ENCODE measurements around the gene CHCHD6.

The CHCHD6 gene

GRCh38 chr3:126965526-126966080, 261.6 kb downstream of the CHCHD6 start:
- H3K27me3 ChIP-seq (ENCODE audit: low read length), result no peaks in the 10 kb centered on the region
- H3K9ac ChIP-seq (ENCODE audit: low read length), result no peak overlapping the region
- H2AFZ ChIP-seq (ENCODE audit: low read depth, low read length, severe bottlenecking), result no peak overlapping the region
- H3K9me3 ChIP-seq (ENCODE audit: insufficient read depth, low read length), result no peaks in the 10 kb centered on the region
- no peak overlapping the region for H3K4me3 ChIP-seq (ENCODE audit: insufficient read depth, low read length, poor library complexity, severe bottlenecking)
- H3K36me3 ChIP-seq (ENCODE audit: low read length), result no peaks in the 10 kb centered on the region
- no peaks in the 10 kb centered on the region for H3K9me2 ChIP-seq (replicated peaks; ENCODE audit: insufficient read depth, low read length)
- H3K4me2 ChIP-seq (ENCODE audit: low read depth, low read length, poor library complexity, severe bottlenecking), result no peak overlapping the region
- no peaks in the 10 kb centered on the region for H3F3A ChIP-seq (ENCODE audit: insufficient read depth)
- no peaks in the 10 kb centered on the region for H3K79me2 ChIP-seq (ENCODE audit: insufficient read depth, low read length)
- no peaks in the 10 kb centered on the region for H4K20me1 ChIP-seq (ENCODE audit: low read depth, low read length)
- no peak overlapping the region for H3K27ac ChIP-seq (ENCODE audit: low read depth, low read length)
- TF ChIP-seq EZH2phosphoT487 (conservative IDR thresholded peaks at IDR 0.05; ENCODE audit: low read length) (no peak), CTCF (IDR thresholded peaks at IDR 0.05; ENCODE audit: insufficient read depth, low read length, poor library complexity, severe bottlenecking) (no peak)

GRCh38 chr3:126967386-126967785, 263.3 kb downstream of the CHCHD6 start:
- H3K79me2 ChIP-seq (ENCODE audit: insufficient read depth, low read length), result no peaks in the 10 kb centered on the region
- TF ChIP-seq EZH2phosphoT487 (conservative IDR thresholded peaks at IDR 0.05; ENCODE audit: low read length) (no peak), CTCF (IDR thresholded peaks at IDR 0.05; ENCODE audit: insufficient read depth, low read length, poor library complexity, severe bottlenecking) (no peak)
- H4K20me1 ChIP-seq (ENCODE audit: low read depth, low read length), result no peaks in the 10 kb centered on the region

GRCh38 chr3:126968391-126969390, 264.7 kb downstream of the CHCHD6 start:
- Histone ChIP-seq H3K36me3 (ENCODE audit: low read length) (no peaks in the 10 kb centered on the region), H3K79me2 (ENCODE audit: insufficient read depth, low read length) (no peaks in the 10 kb centered on the region), H3K9ac (ENCODE audit: low read length) (no peak overlapping the region), H3F3A (ENCODE audit: insufficient read depth) (no peaks in the 10 kb centered on the region), H3K4me3 (ENCODE audit: insufficient read depth, low read length, poor library complexity, severe bottlenecking) (no peak overlapping the region), H3K27ac (ENCODE audit: low read depth, low read length) (no peak overlapping the region), H3K4me2 (ENCODE audit: low read depth, low read length, poor library complexity, severe bottlenecking) (no peak overlapping the region), H4K20me1 (ENCODE audit: low read depth, low read length) (no peaks in the 10 kb centered on the region), H2AFZ (ENCODE audit: low read depth, low read length, severe bottlenecking) (no peak overlapping the region), H3K9me3 (ENCODE audit: insufficient read depth, low read length) (no peaks in the 10 kb centered on the region), H3K9me2 (replicated peaks; ENCODE audit: insufficient read depth, low read length) (no peaks in the 10 kb centered on the region), H3K27me3 (ENCODE audit: low read length) (no peaks in the 10 kb centered on the region)
- TF ChIP-seq EZH2phosphoT487 (conservative IDR thresholded peaks at IDR 0.05; ENCODE audit: low read length) (no peak), CTCF (IDR thresholded peaks at IDR 0.05; ENCODE audit: insufficient read depth, low read length, poor library complexity, severe bottlenecking) (no peak)

More at GRCh38 chr3:126967386-126967785, 263.3 kb downstream of the CHCHD6 start:
- H3K27me3 ChIP-seq (ENCODE audit: low read length), result no peaks in the 10 kb centered on the region
- H3F3A ChIP-seq (ENCODE audit: insufficient read depth), result no peaks in the 10 kb centered on the region
- no peak overlapping the region for H3K4me3 ChIP-seq (ENCODE audit: insufficient read depth, low read length, poor library complexity, severe bottlenecking)
- H3K9ac ChIP-seq (ENCODE audit: low read length), result no peak overlapping the region
- H3K27ac ChIP-seq (ENCODE audit: low read depth, low read length), result no peak overlapping the region
- H3K4me2 ChIP-seq (ENCODE audit: low read depth, low read length, poor library complexity, severe bottlenecking), result no peak overlapping the region
- no peaks in the 10 kb centered on the region for H3K9me2 ChIP-seq (replicated peaks; ENCODE audit: insufficient read depth, low read length)
- H3K9me3 ChIP-seq (ENCODE audit: insufficient read depth, low read length), result no peaks in the 10 kb centered on the region
- no peaks in the 10 kb centered on the region for H3K36me3 ChIP-seq (ENCODE audit: low read length)
- no peak overlapping the region for H2AFZ ChIP-seq (ENCODE audit: low read depth, low read length, severe bottlenecking)
